ENCODE measurements around the gene NUDT15.

- TF ChIP-seq POLR2AphosphoS5 (IDR thresholded peaks at IDR 0.05), result no peak
- no peak for TF ChIP-seq CTCF (IDR thresholded peaks at IDR 0.05)
These were observed 56.9 kb downstream of the NUDT15 start for GRCh38 chr13:48094404-48094780.

All from esophagus muscularis mucosa (tissue), 3 donors.